GM06990 (cell line): Measurements from ENCODE around the gene PKP4.

Experiments used
- DNase-seq: peaks from one replicate; pipeline ENCODE4 v3.0.0-alpha.2; 2011; ENCODE audit not compliant: insufficient read length; ENCODE audit errors: extremely low read depth
- H3K27me3 ChIP-seq: replicated peaks from 2 replicates; pipeline ENCODE4 v1.6.0; 2011; ENCODE audit warnings: low read length; ENCODE audit not compliant: control insufficient read depth, insufficient read depth
- H3K36me3 ChIP-seq: 2 replicates; pipeline ENCODE4 v1.5.1; 2011; ENCODE audit warnings: low read length; ENCODE audit not compliant: control insufficient read depth, insufficient read depth
- H3K4me3 ChIP-seq: replicated peaks from 2 replicates; pipeline ENCODE4 v1.5.1; 2011; ENCODE audit warnings: low read depth, mild to moderate bottlenecking, control low read depth, low read length
- CTCF ChIP-seq: IDR thresholded peaks from 2 replicates; pipeline ENCODE4 v1.5.1; 2011; ENCODE audit warnings: low read length, control low read depth, mild to moderate bottlenecking, inconsistent platforms; ENCODE audit not compliant: insufficient read depth, poor library complexity, severe bottlenecking

PKP4 gene

GRCh38 chr2:158498749-158499136, 42.0 kb downstream of the PKP4 start:
- no peak for TF ChIP-seq CTCF
- no peak for DNase-seq
- Histone ChIP-seq H3K27me3 (no peaks in the 10 kb centered on the region), H3K36me3 (no peaks in the 10 kb centered on the region), H3K4me3 (no peak overlapping the region)

DNA sequence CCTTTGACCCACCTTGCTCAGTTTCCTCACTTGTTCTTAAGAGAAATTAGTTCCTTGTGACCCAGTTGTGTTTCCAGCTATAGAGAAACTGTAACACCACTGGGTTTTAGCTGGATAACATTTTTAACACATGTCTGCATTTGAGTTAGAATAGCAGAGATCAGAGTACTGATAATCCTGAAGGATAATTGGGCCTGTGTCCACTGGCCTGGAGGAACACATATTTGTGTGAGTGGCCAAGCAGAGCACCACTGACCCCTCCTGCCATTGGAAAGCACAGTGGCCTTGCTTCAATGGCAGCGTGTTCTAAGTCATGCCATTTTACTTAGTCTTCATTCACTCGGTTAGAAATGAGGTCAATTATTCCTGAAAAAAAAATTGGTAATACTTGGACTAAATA, 42.6 kb downstream of the PKP4 start:
- Histone ChIP-seq H3K36me3 (no peaks in the 10 kb centered on the region), H3K27me3 (no peaks in the 10 kb centered on the region), H3K4me3 (no peak overlapping the region)
- TF ChIP-seq CTCF: no peak
- no peak for DNase-seq

DNA sequence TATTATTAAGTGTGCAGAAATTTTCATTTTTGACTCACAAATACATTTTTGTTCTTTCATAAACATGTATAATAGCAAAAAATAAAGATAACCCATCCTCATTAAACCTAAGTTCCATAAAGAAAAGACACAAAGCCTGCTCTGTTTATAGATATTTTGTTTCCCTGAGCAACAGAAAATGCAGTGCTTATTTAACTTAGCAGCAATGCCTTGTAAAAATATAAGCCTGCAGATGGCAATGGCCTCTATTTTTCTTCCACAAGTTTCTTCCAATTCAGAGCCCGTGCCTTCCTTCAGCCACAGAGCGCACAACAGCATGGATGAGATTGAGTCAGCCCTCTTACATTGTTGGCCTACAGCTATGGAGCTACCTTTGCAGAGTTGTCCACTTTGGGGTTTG, 43.6 kb downstream of the PKP4 start:
- no peak overlapping the region for H3K4me3 ChIP-seq
- DNase-seq: no peak
- TF ChIP-seq CTCF: no peak
- no peaks in the 10 kb centered on the region for H3K27me3 ChIP-seq
- H3K36me3 ChIP-seq: no peaks in the 10 kb centered on the region

DNA sequence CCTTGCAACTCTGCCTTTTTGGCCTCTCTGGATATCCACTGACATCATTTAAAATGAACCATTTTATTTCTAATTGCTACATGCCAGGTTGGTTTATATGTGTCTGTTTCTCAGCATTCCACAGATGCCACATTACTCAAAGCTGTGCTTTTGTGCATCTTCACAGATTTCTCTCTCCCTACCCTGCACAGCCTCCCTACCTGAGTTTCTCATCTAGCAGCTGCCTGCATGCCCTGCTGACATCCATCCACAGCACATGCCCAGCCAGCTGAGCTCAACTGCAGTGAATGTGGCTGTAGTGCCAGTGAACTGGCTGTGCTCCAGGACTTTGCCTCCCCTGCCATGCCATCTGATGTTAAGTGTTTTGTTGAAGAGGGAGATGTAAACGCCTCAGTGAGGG, 44.5 kb downstream of the PKP4 start:
- no peaks in the 10 kb centered on the region for H3K36me3 ChIP-seq
- TF ChIP-seq CTCF: no peak
- H3K4me3 ChIP-seq: no peak overlapping the region
- DNase-seq: no peak
- no peaks in the 10 kb centered on the region for H3K27me3 ChIP-seq

GRCh38 chr2:158502974-158503373, 46.2 kb downstream of the PKP4 start:
- no peaks in the 10 kb centered on the region for H3K36me3 ChIP-seq
- no peak for TF ChIP-seq CTCF
- H3K27me3 ChIP-seq: no peaks in the 10 kb centered on the region
- no peak overlapping the region for H3K4me3 ChIP-seq
- DNase-seq: no peak

DNA sequence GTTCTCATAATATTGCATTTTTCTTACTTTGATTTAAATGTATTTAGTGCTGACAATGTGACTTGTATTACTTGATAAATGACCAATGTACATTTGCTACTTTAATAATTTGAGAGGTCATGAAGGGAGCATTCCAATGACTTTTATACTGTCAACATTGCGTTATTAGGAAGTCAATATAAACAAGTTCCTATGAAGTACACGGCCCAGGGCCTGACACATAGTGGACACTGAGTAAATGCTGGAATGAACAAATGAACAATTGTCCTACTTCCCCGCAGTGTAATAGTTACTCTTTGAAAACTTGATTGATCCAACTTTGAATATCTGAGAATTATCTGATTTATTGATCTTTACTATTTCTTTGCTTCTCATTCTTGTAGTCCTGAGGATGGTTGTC, 47.3 kb downstream of the PKP4 start:
- H3K36me3 ChIP-seq: no peaks in the 10 kb centered on the region
- DNase-seq: no peak
- H3K4me3 ChIP-seq: no peak overlapping the region
- no peak for TF ChIP-seq CTCF
- no peaks in the 10 kb centered on the region for H3K27me3 ChIP-seq
